Stimulated activated CD8-positive, alpha-beta memory T cell treated with anti-CD3 and anti-CD28 coated beads, Interleukin-4, amount 100 ng/mL, for 1 hour (primary cell): Measurements from ENCODE around the gene CMIP.

Source experiments
- DNase-seq, 2 donors: peaks; one replicate each; pipeline ENCODE4 v3.0.0-alpha.2; 2020; ENCODE audit warnings: low read depth in 2 of 2, low spot score in 1 of 2

The CMIP gene

GRCh38 chr16:81528256-81528655 is 83.6 kb downstream of the CMIP start:
- no peak for DNase-seq

GRCh38 chr16:81530296-81530721 is 85.7 kb downstream of the CMIP start:
- DNase-seq, result no peak

GRCh38 chr16:81530814-81531213 is 86.2 kb downstream of the CMIP start:
- DNase-seq, result no peak

GRCh38 chr16:81531419-81531821 is 86.8 kb downstream of the CMIP start:
- no peak for DNase-seq

GRCh38 chr16:81532491-81533174 is 88.0 kb downstream of the CMIP start:
- no peak for DNase-seq

- no peak for DNase-seq
Observed at GRCh38 chr16:81533175-81533507, 88.5 kb downstream of the CMIP start.

GRCh38 chr16:81535679-81536360 is 91.2 kb downstream of the CMIP start:
- DNase-seq, result no peak

GRCh38 chr16:81536648-81537047 is 92.0 kb downstream of the CMIP start:
- no peak for DNase-seq

- DNase-seq, result no peak
Observed at GRCh38 chr16:81537721-81538561, 93.3 kb downstream of the CMIP start.

- DNase-seq, result no peak
Observed at GRCh38 chr16:81539009-81539758, 94.6 kb downstream of the CMIP start.

- DNase-seq, result no peak
Observed at GRCh38 chr16:81539759-81540472, 95.3 kb downstream of the CMIP start.

GRCh38 chr16:81541314-81541713 is 96.7 kb downstream of the CMIP start:
- DNase-seq, result no peak

GRCh38 chr16:81542609-81543570 is 98.3 kb downstream of the CMIP start:
- no peak for DNase-seq

- DNase-seq, result no peak
Observed at GRCh38 chr16:81543571-81543970, 99.0 kb downstream of the CMIP start.

- no peak for DNase-seq
Observed at GRCh38 chr16:81544261-81544660, 99.7 kb downstream of the CMIP start.

GRCh38 chr16:81544700-81545271 is 100.2 kb downstream of the CMIP start:
- DNase-seq, result no peak

- no peak for DNase-seq
Observed at GRCh38 chr16:81545470-81546250, 101.1 kb downstream of the CMIP start.

- DNase-seq, result no peak
Observed at GRCh38 chr16:81546781-81547180, 102.2 kb downstream of the CMIP start.
